Subcutaneous abdominal adipose tissue (tissue), 5 donors: ENCODE data around the gene D2HGDH.
A peak's percentile ranks its signal among the peaks of the same experiment; 100 is the strongest.
"Not testable (repeated sequence)": the region's sequence is repeated elsewhere in the genome, so short reads cannot be mapped to it uniquely, and the experiment has no call there.

ENCODE experiments used
- H3K27ac ChIP-seq: one replicate; pipeline ENCODE4 v1.7.0; 2013; ENCODE audit warnings: low read depth, mild to moderate bottlenecking, inconsistent platforms, low read length, moderate library complexity
- H3K27me3 ChIP-seq, 5 donors: one replicate each; pipeline ENCODE4 v1.7.0; 2013; ENCODE audit warnings: low read length in 5 of 5, inconsistent platforms in 1 of 5; ENCODE audit not compliant: control insufficient read depth in 5 of 5, insufficient read depth in 4 of 5
- H3K36me3 ChIP-seq, 5 donors: one replicate each; pipeline ENCODE4 v1.7.0; 2013; ENCODE audit warnings: low read length in 5 of 5; ENCODE audit not compliant: control insufficient read depth in 5 of 5, insufficient read depth in 5 of 5
- H3K4me1 ChIP-seq, 5 donors: one replicate each; pipeline ENCODE4 v1.7.0; 2013; ENCODE audit warnings: low read length in 5 of 5, mild to moderate bottlenecking in 3 of 5, moderate library complexity in 1 of 5; ENCODE audit not compliant: control insufficient read depth in 5 of 5, insufficient read depth in 5 of 5
- H3K4me3 ChIP-seq, 5 donors: one replicate each; pipeline ENCODE4 v1.7.0; 2013; ENCODE audit warnings: low read length in 5 of 5, low read depth in 1 of 5
- H3K9ac ChIP-seq, 5 donors: one replicate each; pipeline ENCODE4 v1.7.0; 2013; ENCODE audit warnings: low read length in 5 of 5, mild to moderate bottlenecking in 4 of 5, moderate library complexity in 3 of 5
- H3K9me3 ChIP-seq, 5 donors: one replicate each; pipeline ENCODE4 v1.7.0; 2013; ENCODE audit warnings: low read length in 5 of 5; ENCODE audit not compliant: control insufficient read depth in 5 of 5
- donor health status: healthy.
- donor health status: healthy.
- donor health status: healthy.
- donor health status: healthy.
- donor health status: healthy.

D2HGDH gene

DNA sequence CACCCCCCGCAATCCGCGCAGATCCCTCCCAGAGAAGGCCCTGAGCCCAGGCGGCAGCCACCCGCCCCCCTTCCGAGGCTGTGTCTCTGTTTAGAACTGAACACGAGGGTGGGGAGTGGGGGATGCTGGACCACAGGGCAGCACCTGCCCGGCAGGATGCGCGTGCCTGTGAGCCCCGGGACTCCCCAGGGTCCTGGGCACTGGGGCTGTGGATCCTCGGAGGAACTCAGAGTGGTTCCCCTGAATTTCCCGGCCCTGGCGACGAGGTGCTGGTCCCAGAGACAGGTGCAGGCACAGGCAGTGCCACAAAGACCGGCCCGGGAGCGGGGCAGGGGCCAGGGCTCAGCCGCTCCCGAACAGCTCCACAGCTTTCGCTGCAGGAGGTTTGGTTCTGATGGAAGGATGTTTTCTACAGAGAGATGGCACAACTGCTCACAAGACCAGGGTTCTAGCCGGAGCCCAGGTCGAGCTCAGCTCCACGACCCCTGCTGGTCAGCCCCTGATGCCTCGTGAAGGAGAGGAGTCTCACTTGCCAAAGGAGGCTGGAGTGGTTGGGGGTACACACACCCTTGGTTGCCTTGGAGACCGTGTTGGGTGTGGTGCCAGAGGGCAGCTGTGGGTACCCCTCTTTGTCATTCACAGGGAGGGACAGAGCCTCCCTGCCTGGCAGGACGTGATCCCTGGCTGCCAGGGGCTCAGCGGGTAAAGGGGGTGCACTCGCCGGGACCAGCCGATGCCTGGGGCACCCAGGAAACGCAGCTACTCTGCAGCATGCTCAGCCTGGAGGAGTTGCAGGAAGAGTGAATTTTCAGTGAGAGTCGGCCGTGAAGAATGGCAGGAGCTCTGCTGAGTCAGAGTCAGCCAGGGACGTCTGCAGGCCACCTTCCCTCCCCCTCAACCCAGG, 70.1 kb downstream of the D2HGDH start:
- Histone ChIP-seq H3K27me3 (peaks cover 11 to 26% (median 24%) of the 10 kb centered on the region in 5 donors), H3K4me3 (peak overlapping the region in 3 of 5 donors; percentile 47 to 68 (median 65)), H3K4me1 (peaks cover 0 to 21% (median 15%) of the 10 kb centered on the region in 5 donors), H3K27ac (no peak overlapping the region), H3K9ac (no peak overlapping the region), H3K36me3 (no peaks in the 10 kb centered on the region), H3K9me3 (no peaks in the 10 kb centered on the region)

DNA sequence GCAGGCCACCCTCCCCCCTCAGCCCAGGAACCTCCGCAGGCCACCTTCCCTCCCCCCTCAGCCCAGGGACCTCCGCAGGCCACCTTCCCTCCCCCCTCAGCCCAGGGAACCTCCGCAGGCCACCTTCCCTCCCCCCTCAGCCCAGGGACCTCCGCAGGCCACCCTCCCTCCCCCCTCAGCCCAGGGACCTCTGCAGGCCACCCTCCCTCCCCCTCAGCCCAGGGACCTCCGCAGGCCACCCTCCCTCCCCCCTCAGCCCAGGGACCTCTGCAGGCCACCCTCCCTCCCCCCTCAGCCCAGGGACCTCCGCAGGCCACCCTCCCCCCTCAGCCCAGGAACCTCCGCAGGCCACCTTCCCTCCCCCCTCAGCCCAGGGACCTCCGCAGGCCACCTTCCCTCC, 71.8 kb downstream of the D2HGDH start:
- not testable (repeated sequence) for H3K9ac ChIP-seq, H3K27ac ChIP-seq, H3K9me3 ChIP-seq, H3K4me3 ChIP-seq, H3K36me3 ChIP-seq
- peaks cover 12 to 26% (median 24%) of the 10 kb centered on the region in 5 donors for H3K27me3 ChIP-seq
- H3K4me1 ChIP-seq, result peaks cover 0 to 31% (median 22%) of the 10 kb centered on the region in 5 donors

DNA sequence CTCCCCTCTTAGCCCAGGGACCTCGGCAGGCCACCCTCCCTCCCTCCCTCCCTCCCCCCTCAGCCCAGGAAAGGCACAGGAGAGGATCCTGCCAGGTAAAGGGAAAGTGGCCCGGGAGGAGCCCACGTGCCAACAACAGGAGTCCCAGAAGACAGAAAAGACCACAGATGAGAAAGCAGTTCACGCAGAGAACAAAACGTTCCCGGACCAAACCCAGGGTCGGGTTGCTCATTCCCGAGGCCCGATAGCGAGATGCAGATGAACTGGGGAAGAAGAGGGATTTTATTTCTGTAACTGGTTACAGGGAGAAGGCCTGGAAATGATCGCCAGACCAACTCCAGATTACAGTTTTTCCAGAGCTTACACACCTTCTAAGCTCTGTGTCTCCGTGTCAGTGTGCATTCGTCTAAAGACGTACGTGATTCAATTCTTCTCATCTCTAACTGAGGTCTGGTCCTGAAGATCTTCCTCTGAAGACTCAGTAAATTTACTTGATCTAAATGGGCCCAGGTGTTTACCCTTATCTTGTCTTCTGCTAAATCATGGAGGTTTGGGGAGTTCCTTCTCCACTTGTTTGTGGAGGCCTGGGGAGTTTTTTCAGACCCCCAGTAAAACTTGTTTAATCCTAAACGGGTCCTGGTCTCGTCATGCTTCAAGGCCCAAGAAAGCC, 73.8 kb downstream of the D2HGDH start:
- Histone ChIP-seq H3K4me1 (peaks cover 0 to 36% (median 23%) of the 10 kb centered on the region in 5 donors), H3K9me3 (no peaks in the 10 kb centered on the region), H3K36me3 (no peaks in the 10 kb centered on the region), H3K27ac (no peak overlapping the region), H3K9ac (no peak overlapping the region), H3K27me3 (peaks cover 10 to 18% (median 15%) of the 10 kb centered on the region in 5 donors), H3K4me3 (no peak overlapping the region)

DNA sequence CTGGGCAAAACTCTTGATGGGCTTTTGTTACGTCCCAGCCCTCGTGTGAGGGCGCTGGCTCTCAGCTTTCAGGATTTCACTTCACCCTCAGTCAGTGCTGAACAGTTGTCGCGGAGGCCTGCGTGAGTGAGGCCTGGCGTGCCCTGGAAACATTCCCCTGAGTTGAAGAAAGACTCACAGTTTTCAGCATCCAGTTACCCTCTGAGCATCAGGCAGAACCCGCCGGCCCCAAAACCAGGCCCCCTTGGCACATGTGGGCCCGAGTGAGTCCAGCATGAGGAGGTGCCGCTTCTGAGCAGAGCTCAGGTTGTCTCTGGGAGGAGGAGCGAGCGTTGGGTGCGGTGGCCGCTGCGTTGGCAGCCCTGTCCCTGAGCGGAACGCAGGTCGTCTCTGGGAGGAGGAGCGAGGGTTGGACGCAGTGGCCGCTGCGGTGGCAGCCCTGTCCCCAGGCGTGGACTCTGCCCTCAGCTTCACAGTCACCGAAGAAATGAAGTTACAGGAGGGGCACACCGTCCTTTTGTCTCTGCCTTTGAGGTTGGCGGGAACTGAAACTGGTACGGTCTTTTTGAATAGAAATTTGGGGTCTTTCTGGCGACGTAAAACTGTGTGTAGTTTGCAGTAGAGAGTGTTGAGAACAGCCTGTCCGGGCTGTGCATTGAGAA, 74.4 kb downstream of the D2HGDH start, which contains the start of gene NEU4:
Gene NEU4 (plus strand): TSS at position 473 of the 662 bp plus-strand sequence. CDS start 5,292 bp downstream, outside the sequence.
- Histone ChIP-seq H3K9me3 (no peaks in the 10 kb centered on the region), H3K27ac (no peak within 1 kb of the TSS), H3K4me3 (no peak within 1 kb of the TSS), H3K9ac (no peak within 1 kb of the TSS), H3K36me3 (no peaks in the 10 kb centered on the region), H3K4me1 (peaks cover 0 to 36% (median 18%) of the 10 kb centered on the region in 5 donors), H3K27me3 (peaks cover 9 to 14% (median 10%) of the 10 kb centered on the region in 5 donors)

DNA sequence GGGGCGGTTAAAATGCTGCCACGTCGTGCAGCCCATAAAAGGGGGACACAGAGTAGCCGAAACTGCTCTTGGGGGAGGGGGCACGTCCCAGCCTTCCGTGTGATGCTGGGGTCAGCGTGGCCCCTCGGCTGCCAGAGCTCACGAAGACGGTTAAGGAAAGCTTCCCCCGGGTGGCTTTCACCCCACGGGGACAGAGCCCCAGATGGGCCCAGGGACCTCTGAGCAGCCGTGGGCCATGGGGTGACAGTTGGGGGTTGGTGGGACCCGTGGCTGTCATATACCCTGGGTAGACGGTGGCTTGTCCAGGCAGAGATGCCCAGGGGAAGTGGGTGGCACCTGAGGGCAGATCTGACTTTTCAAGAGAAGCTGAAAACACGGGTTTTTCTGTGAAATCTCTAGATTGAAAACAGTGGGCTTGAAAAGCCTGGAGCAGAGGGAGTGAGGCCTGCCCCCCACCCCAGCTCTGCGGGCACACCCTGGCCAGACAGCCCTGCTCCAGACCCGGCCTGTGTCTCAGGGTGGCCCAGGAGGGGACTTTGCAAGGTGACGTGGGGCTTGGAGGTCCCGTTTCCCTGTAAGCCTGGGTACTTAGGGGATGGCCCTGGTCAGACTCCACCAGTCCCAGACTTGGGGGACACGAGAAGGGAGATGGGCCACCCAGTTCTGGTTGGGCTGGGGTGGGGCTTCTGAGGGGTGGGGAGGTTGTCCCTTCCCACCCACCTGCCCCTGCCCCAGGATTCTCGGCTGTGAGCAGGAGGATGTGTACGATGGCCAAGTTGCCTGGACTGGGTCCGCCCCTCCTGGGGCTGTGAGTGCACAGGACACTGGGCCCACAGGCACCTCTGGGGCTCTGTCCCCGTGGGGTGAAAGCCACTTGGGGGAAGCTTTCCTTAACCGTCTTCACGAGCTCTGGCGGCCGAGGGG, 75.2 kb downstream of the D2HGDH start:
- H3K4me1 ChIP-seq, result peaks cover 0 to 30% (median 12%) of the 10 kb centered on the region in 5 donors
- H3K9ac ChIP-seq, result no peak overlapping the region
- no peaks in the 10 kb centered on the region for H3K9me3 ChIP-seq
- no peaks in the 10 kb centered on the region for H3K36me3 ChIP-seq
- no peak overlapping the region for H3K27ac ChIP-seq
- H3K4me3 ChIP-seq, result no peak overlapping the region
- peaks cover 3 to 7% (median 5%) of the 10 kb centered on the region in 5 donors for H3K27me3 ChIP-seq

DNA sequence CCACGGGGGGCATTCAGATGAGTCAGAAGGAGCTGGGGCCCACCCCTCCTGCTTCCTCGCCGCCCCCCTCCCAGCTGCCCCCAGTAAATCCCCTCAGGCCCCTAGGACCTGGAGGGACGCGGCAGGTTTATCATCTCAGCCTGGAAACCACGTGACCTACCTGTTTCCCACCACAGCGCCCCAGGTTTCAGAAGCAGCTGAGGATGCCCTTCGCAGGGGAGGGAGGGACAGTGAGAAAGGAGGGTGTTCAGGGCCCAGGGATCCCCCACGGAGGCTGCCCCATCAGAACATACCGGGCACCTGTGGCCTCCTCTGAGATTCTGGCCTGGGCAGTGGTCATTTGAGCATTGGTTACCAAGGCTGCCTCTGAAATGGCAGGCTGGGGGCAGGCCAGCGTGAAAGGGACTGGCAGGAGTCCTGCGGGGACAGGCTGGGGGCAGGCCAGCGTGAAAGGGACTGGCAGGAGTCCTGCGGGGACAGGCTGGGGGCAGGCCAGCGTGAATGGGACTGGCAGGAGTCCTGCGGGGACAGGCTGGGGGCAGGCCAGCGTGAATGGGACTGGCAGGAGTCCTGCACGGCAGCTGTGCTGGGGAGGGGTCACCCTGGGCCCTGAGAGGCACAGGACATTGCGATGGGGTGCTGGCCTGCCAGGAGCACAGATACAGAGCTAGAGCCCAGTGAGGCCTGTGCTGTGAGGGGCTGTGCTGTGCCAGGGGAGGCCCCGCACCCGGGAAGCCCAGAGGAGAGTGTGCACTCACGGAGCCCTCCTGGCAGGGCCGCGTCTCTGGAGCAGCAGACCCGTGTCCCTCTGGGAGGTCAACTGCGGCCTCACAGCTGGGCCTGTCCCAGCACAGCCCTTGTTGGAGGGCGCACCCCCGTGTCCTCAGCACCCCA, 76.1 kb downstream of the D2HGDH start:
- Histone ChIP-seq H3K4me3 (no peak overlapping the region), H3K9ac (no peak overlapping the region), H3K27ac (no peak overlapping the region), H3K27me3 (peaks cover 0 to 3% (median 2%) of the 10 kb centered on the region in 5 donors), H3K9me3 (no peaks in the 10 kb centered on the region), H3K36me3 (no peaks in the 10 kb centered on the region), H3K4me1 (peaks cover 0 to 27% (median 12%) of the 10 kb centered on the region in 5 donors)

DNA sequence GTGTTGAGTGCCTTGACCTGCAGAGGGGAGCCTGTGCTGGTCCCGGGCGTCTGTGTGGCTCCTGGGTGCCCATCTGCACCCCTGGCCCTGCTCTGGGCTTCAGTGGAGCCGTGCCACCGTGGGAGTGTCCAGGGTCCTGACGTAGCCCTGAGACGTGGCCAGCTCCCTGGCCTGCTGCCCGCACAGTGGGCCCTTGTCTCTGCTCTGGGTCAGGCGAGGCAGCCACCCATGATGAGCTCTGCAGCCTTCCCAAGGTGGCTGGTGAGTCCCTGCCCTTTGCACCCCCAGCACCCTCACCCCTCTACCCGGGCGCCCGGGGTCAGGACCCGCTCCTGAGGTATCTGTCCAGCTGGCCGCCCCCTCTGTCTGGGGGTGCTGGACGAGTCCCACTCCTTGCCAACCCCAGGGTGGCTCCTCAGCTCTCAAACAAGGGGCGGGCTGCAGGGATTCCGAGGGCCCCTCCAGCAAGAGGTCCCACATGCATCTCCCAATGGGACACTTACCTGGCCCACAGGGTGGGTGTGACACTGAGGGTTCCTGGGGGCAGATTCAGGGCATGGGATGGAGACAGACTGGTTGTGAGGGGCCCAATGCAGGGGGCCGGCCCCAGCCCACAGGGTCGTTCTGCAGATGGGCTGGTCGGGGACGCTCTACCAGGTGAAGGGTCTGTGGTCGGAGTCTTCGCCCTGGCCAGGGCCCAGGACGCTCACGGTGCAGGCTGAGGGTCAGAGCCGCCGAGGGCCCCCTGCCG, 76.9 kb downstream of the D2HGDH start:
- no peaks in the 10 kb centered on the region for H3K9me3 ChIP-seq
- H3K4me1 ChIP-seq, result peaks cover 0 to 27% (median 12%) of the 10 kb centered on the region in 5 donors
- no peak overlapping the region for H3K27ac ChIP-seq
- no peak overlapping the region for H3K9ac ChIP-seq
- H3K27me3 ChIP-seq, result peaks cover 0 to 10% (median 2%) of the 10 kb centered on the region in 5 donors
- no peak overlapping the region for H3K4me3 ChIP-seq
- H3K36me3 ChIP-seq, result no peaks in the 10 kb centered on the region

DNA sequence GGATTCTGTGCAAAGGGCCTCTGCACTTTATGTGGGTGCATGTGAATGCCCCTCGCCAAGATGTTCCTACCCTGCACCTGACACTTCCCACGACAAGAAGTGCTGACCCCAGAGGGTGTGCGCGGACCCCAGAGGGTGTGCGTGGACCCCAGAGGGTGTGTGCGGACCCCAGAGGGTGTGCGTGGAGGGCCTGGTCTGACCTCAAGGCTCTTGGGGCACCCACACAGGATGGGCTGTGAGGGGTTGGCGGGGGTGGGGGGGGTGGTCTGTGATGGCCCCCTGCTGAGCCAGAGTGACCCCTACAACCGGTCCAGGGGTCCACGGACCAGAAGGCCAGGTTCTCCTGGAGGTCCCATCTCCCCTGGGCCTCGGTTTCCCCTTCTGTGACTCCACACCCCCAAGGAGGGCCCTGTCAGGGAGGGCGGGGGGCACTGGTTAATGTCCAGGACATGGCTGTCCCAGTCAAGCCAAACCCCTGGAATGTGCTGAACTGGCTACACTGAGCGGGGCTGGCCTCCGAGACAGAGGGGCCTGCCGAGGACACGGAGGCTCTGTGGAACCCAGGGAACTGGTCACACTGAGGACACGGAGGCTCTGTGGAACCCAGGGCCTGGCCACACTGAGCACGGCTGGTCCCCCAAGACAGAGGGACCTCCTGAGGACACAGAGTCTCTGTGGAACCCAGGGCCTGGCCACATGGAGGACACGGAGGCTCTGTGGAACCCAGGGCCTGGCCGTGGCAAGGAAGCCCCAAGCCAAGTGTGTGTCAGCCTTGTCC, 77.7 kb downstream of the D2HGDH start:
- Histone ChIP-seq H3K4me3 (no peak overlapping the region), H3K36me3 (no peaks in the 10 kb centered on the region), H3K27ac (no peak overlapping the region), H3K9me3 (no peaks in the 10 kb centered on the region), H3K27me3 (peaks cover 0 to 11% (median 2%) of the 10 kb centered on the region in 5 donors), H3K4me1 (peaks cover 0 to 28% (median 12%) of the 10 kb centered on the region in 5 donors), H3K9ac (no peak overlapping the region)
